NOMO-1 treated with dmso at 0.1 percent for 144 hours (cell line): ENCODE results near the gene HHATL.

Experiments used
- DNase-seq: peaks from one replicate; lab custom pipeline; 2025; ENCODE audit not compliant: unreplicated experiment; lab: John Stamatoyannopoulos, UW

The HHATL gene, protein sequence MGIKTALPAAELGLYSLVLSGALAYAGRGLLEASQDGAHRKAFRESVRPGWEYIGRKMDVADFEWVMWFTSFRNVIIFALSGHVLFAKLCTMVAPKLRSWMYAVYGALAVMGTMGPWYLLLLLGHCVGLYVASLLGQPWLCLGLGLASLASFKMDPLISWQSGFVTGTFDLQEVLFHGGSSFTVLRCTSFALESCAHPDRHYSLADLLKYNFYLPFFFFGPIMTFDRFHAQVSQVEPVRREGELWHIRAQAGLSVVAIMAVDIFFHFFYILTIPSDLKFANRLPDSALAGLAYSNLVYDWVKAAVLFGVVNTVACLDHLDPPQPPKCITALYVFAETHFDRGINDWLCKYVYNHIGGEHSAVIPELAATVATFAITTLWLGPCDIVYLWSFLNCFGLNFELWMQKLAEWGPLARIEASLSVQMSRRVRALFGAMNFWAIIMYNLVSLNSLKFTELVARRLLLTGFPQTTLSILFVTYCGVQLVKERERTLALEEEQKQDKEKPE

DNA sequence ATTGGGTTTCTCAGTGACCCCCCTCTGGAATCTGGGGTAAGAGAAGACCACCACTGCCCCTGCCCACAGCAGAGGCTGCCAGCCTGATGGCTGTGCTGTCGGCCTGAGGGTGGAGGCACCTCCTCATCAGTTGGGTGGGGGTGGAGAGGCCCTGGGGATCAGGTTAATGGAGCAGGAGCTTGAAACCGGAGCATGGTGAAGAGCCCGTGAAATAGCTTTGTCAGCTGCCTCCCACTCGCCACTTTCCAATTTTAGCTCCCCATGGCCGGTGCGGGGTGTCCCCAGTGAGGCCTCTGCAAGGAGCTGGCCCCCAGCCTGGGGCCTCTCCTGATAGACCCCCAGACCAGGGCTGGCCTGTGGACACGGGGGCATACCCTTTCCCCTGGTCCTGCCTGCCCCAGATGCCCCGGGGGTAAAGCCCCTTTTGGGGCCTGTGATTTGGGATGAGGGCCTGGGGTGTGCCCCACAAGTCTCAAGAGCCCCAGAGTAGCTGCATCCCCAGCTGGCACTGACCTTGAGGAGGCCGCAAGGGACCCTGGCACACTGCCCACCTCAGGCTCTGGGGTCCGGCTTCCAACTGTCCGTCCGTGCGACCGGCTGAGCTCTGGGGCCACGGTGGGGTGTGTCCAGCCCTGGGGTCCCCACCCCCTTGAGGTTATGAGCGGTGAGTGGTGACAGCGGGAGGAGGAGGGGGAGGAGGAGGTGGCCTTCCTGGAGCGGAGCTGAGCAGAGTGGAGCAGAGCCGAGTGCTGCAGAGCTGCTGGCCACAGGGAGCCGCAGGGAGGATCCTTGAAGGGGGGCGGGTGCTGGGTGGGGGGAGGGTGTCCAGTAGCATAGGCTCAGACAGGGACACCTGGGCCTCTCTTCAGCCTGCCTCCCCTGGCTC lies at the start of gene HHATL:
Gene HHATL, minus strand, starts transcription at position 733 of the 886 bp plus-strand sequence. CDS start 1,972 bp downstream, outside the sequence.
- no peak for DNase-seq

DNA sequence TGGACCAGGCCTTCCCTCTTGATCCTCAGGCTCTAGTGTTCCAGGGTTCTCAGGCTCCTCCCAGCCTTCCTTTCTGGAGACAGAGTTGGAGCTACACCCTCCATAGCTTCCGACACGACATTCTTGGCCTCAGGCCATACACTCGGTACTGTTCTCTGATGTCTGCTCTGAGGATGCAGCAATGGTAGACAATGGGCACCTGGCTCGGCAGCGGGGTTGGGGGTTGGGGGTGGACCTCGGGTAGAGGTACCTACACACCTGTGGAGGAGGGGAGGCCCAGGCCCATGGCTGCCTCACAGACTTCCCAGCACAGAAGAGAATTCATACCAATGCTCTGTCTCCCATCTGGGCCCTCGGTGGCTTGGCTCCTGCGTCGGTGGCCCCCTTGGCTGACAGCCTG lies 49.0 kb upstream of the HHATL start:
- no peak for DNase-seq

DNA sequence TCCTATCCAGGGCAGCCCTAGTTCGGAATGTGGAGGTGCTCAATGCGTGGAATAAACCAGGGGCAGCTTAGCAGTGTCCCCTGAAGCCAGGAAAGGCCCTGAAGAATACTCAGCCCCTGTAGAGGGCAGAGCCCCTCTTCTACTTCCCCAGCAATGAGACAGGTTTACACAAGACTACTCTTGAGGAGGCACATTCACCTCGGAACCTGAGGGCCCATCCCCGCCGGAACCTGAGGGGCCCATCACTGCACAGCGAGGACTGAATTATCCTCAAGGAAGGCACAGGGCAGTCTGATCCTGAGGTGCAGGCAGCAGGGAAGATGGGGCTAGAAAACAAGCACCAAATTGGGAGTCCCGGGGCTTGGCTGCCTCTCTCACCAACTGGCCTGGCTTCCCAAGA lies 48.2 kb upstream of the HHATL start:
- no peak for DNase-seq

DNA sequence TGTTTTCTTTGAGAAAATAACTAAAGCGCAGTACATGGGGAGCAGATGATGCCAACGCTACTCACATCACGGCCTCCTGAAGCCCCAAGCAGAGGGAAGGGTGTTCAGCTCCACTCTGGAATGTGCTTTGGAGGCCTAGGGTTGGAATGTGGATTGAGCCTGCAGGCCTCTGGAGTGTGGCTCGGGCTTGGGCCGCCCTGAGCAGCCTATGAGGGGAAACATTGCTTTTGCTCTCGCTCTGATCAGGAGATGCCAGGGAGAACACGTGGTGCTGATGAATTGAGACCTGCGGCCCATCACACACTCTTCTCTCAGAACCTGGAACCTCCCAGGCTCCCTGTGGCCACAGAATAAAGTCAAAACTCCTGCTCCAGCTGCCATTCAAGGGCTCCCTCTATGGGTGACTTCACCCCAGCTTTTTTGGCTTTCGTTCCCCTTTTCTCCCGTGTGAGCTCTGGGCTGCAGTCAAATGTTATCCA lies 47.2 kb upstream of the HHATL start:
- peak; percentile 48 for DNase-seq

DNA sequence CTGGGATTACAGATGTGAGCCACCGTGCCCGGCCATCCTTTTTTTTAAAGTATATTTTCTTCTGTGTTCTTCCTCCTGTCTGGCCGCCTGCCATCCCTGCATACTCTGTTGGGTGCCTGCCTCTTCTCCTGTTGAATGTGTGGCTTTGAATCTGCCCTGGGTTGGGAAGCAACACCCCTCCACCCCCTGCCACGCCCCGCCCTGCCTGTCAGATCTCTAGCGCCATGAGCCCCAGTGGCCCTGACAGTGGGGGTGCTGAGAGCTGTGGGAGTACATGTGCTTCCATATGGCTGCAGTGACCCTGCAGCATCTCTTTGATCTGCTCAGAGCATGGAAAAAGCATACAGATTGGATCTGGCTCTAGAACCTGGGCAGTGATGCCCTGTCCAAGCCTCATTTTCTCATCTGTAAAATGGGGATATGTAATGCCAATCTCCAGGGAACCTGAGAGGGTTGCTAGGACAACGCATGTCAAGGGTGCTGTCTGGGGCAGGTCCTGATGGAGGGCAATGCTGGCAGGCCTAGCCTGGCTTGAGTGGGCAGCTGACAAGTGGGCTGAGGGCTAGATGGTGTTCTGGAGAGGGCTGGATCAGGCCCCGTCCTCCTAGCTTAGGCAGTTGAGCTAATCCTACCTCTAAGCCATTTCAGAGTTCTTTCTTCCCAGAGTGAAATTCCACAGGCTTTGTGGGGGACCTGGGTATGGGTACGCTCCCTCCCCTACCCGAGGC lies 46.6 kb upstream of the HHATL start:
- no peak for DNase-seq

DNA sequence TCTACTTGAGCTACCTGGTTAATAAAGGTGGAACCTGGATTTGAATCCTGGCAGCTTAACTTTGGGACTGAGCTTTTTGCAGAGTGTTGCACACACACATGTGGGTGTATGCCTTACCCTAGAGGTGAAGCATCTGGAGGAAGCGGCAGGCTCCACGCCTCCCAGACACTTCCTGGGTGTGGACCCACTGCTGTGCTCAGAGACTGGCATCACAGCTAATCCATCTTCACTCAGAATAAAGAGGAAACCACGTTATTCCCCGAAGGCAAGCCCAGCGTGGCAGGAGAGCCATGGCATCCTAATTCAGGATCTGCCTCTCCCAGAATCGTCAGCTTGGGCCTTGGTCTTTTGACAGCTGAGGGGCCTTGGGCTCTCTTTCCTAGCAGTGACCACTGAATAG lies 45.0 kb upstream of the HHATL start:
- DNase-seq, result no peak

DNA sequence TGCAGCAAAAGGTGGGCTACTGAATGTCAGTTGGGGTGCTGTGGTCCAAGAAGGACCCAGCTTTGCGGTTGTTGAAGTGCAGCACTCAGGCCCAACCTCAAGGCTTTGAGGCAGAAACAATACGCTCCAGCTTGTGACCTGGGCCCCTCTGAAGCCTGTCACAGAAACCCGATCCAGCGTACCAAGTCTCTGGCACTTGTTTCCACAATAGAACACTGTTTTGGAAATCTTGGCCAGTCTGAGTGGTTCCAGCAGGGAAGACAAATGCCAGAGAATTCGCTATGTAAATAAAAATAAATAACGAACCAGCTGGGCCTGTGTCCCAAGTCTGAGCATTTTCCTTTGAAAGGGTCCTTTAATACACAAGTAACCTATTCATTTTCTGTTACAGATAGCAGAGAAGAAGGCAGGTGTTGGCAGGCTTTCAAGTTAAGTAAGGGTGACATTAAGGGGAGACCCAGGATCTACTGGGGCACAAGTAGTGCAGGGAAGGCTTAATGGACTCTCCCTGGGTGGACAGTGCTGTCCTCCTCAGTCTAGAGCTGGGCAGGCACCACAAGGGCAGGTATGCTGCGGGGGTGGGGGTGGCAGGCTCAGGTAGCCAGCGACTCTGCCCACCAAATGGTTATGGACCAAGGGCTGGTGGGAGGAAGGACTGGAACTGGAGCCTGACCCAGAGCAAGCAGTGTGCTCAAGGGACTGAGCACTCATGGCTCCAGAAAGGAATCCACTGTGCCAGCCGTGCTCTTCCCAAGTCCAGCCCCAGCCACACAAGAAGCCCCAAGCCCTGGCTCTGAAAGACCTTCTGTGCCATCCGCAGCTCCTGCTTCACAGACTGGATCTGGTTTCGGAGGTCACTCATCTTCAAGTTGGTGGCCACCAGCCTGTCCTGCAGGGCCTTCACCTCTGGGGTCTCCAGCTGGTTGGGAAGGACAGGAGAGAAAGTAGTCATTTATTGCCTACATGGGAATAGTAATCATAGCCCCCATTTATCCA lies 44.2 kb upstream of the HHATL start:
- no peak for DNase-seq

DNA sequence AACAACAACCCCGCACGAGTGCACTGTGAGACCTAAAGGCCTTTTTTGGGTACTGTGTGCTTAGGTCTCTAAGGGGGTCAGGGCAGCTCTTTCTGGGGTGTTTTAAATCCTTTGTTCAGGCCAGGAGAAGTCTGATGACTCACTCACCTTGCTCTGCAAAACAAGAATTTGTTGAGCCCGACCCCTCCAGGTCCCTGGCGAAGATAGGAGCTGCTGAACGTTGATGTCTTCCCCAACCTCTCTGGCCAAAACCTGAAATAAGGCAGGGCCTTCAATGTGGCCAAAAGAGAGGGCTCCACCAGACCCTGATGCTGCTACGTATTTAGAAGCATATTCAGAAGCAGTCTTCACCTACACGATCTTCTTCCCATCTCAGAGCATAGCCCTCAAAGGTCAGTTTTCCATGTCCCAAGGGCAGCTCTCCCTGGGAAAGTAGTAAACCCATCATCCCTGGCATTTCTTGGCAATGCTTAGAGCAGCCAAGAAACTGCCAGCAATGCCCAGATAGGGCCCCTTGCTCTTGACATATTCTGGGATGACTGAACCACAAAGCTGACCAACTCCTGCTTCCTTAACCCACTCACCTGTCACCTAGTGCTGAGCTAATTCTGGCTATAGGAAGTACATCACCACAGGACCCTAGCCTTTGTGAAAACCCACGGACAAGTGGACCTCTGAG lies 43.3 kb upstream of the HHATL start:
- DNase-seq, result no peak

DNA sequence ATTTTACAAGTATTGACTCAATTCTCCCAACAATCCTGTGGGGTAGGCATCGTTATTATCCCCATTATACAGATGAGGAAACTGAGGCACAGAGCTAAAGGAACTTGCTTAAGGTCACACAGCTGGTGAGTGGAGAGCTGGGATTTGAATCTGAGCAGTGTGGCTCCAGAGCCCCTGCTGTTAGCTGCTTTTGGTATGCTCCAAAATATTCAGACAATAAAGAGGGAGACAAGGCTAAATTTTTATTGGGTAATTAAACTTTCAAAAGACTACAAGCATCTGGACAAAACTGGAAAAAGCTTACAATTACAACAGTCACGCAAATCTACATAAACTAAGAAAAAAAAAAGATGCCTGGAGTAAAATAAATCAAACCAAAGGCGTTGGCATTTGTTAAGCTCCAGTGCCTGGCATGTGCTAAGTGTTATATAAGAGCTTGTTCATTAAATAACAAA lies 42.7 kb upstream of the HHATL start:
- no peak for DNase-seq

DNA sequence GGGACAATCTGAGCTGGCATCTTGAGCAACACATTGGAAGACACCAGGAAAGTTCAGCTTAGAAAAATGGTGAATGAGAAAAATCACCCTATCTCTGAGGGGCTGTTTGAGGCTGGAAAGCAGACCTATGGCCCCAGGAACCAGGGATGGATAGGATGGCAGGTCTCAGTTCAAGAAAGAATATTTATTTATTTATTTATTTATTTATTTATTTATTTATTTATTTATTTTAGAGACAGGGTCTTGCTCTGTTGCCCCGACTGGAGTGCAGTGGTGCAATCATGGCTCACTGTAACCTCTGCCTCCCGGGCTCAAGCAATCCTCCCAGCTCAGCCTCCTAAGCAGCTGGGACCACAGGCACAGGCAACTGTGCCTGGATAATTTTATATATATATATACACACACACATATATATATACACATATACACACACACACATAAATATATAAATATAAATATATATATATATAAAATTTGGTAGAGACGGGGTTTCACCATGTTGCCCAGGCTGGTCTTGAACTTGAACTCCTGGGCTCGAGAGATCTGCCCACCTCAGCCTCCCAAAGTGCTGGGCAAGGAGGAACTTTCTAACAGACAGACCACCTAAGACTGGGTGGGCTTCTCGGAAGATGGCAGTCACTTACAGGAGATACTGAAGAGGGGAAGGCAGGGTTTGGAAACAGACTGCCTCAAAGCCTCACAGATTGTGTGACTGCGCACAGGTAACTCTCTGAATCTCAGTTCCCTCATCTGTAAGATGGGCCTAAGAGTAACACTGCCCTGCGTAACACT lies 40.8 kb upstream of the HHATL start:
- no peak for DNase-seq

DNA sequence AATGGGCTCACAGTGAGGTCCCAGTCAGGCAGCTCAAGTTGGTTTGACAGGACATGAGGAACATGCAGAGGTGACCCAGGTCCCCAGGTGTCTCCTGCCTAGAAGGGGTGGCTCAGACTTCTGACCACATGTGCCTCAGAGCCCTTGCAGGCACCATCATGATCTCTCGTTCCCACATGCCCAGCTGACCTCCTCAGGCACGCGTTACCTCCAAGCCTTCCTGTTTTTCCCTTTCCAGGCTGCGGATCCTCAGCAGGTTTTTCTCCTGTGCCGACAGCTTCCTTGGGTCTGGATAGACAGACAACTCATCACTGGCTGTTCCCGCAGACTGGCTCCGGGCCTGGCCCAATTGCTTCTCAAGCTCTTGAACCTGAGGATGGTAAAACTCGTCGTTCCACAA lies 40.1 kb upstream of the HHATL start:
- no peak for DNase-seq

DNA sequence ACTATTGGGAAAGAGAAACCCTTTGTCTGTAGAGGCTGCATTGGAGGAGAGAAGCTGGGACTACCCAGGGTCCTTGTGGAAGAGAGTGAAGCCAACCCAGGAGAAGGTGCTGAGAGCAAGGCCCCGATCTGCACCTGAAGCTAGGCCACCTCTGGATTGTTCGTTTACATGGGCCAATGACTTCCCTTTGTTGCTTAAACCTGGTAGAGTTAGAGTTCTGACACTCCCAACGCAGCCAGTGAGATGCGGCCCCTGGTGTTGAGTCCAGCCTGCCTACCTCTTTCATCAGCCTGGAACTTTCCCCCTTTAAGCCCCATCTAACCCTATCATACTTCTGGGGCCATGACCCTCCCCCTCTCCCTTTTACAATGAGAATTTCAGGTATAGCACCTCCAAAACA lies 39.7 kb upstream of the HHATL start:
- DNase-seq, result no peak

DNA sequence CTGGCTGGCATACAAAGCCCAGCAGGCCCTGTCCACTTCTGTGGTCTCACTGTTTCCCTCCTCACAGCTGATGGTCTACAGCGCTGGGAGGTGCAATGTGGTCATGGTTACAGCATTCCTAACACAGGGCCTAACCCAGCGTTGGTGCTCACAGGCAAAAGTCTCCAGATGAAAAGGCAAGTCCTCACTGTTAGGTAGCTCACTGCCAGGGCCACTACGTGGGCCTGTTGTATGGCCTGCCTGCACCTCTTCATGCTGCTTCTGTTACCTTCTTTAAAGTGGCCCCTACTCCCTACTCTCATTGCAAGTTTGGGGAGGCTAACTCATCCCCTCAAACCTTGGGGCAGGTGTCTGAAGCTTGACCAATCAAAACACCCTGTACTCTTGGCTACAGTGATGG lies 39.2 kb upstream of the HHATL start:
- no peak for DNase-seq

DNA sequence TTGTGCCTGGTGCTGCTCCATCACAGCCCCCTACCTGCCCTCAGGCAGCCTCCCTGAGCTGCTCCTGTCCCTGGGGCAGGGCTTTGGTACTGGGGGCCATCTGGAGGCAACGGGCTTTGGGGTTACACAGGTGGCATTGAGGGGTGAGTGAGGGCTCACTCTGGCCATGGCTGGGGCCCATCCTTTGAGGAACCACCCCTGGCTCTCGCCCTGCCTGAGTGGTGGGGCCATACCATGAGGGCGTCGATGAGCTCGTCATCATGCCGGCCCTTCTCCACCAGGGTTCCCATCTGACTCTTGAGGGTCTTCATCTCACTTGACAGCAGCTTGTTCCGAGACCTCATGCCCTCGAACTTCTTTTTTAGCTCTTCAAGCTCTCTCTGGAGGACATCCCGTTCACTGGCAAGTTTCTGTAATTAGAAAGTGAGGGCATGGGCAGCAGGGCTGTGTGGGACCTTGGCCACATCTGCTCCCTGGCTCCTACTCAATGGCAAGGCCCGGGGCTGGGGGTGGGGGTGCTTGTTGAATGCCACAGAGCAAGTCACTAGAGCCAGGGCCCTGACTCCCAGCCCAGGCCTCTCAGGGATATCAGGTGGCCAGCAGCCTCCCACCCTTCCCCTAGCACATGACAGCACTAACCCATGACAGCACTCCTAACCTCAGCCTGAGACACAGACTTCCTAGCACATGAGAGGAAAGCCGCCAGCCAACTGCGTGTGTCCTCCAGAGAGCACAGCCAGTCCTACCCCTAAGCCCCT lies 37.0 kb upstream of the HHATL start:
- no peak for DNase-seq

DNA sequence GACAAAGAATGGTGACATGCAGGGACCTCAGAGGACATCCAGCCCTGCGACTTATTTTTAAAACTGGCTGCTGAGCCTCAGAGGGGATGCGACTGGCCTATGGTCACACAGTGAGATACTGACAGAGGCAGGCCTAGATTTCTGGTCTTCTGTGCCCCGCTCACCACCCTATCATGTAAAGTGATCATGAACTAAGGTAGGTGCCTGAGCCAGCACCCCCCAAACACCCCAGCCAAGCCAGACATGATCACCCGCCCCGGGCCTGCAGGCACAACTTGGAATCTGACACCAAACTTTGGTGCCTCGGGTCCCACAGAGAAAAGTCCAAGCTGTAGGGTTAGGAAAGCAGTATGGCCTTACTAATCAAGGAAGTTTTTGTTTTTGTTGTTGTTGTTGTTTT lies 33.9 kb upstream of the HHATL start:
- no peak for DNase-seq

DNA sequence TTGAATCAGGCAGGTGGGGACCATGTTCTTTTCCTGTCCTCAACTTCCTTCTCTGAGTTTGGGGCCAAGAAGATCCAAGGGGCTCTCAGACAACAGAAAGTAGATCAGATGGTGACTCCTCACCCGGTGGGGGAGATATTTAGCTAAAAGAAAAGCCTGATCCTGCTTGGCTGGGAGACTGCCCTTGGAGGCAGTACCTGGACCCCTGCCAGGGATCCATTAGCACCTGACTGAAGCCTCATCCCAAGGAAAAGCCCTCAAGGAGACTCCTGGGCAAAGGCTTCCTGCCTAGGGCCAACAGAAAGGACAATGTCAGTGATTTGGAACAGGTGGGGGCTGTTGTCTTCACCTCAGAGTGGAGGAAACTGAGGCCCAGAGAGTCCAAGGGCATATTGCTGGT lies 33.5 kb upstream of the HHATL start:
- no peak for DNase-seq

DNA sequence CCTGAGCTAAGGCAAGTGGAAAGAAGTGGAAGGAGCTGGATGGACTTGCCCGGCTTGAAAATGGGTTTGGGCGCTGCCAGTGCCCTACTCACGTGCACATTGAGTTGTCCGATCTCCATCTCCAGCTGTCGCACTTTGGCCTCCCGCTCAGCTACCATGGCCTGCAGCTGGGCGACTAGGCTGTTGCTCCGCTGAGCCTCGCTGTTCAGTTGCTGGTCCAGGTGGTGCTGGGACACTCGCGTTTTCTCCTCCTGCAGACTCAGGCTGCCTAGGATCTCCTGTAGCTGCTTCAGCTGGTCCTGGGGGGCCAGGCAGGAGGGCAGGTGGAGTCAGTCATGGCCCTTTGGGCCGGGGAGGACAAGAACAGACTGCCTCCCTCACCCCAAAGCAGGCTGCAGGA lies 33.0 kb upstream of the HHATL start:
- DNase-seq, result no peak

DNA sequence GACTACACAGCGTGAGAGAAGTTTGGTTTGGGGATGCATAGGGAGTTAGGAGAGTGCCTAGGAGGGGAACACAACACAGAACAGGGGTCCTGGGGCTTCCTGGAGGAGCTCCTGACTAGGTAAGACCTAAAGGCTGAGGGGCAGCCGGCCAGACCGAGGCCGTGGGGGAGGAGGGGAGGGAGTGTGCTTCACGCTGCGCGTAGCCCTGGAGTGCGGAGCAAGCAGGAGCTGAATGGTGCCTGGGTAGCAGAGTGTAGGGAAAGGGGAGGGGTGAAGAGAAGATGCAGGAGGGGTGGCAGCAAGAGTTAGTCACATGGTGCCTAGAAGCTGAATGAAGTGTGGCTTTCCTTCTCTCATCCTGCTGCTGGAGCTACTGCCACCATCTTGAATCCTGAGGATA lies 32.4 kb upstream of the HHATL start:
- no peak for DNase-seq
